K562 (cell line): ENCODE measurements around the gene OR1I1. TPM values are rescaled to one million over a fixed set of nuclear protein-coding genes. Genes with fewer than 3 reads are reported as not detected.

Source experiments
- BRD9 ChIP-seq: fragments of 450-650 bp; IDR thresholded peaks from 2 replicates; pipeline ENCODE4 v1.6.1; 2018; ENCODE audit warnings: low read depth; ENCODE audit not compliant: partially characterized antibody
- FOXA1 ChIP-seq: fragments of 450-650 bp; IDR thresholded peaks from 2 replicates; pipeline ENCODE4 v1.6.1; 2016; ENCODE audit warnings: mild to moderate bottlenecking, borderline replicate concordance
- GABPA ChIP-seq: fragments of 200-800 bp; sonication (Bioruptor generic); conservative IDR thresholded peaks from 2 replicates; pipeline ENCODE4 v1.6.1; 2016; ENCODE audit warnings: low read depth, missing genetic modification characterization, missing compliant biosample characterization
- HCFC1 ChIP-seq: IDR thresholded peaks from 2 replicates; pipeline ENCODE4 v1.6.1; 2012; ENCODE audit warnings: low read depth, low read length, improper control_type of control experiment
- MYC ChIP-seq, 2 experiments: fragments of 250-450 bp in 1 of 2; sonication (Bioruptor Pico) in 1 of 2; IDR thresholded peaks; 2 replicates each; pipeline versions ENCODE4 v1.5.1 to v1.6.1; 2012 to 2021; ENCODE audit warnings: low read depth in 2 of 2, borderline replicate concordance in 1 of 2, improper control_type of control experiment in 1 of 2, low read length in 1 of 2, mild to moderate bottlenecking in 1 of 2, moderate library complexity in 1 of 2
- NFIX ChIP-seq: fragments of 250-450 bp; sonication (Bioruptor Pico); IDR thresholded peaks from 2 replicates; pipeline ENCODE4 v1.4.0; 2020; ENCODE audit warnings: low read depth, mild to moderate bottlenecking, moderate library complexity
- POLR2AphosphoS2 ChIP-seq: IDR thresholded peaks from 2 replicates; pipeline ENCODE4 v1.6.1; 2012; ENCODE audit warnings: low read length, improper control_type of control experiment
- YBX1 ChIP-seq: fragments of 450-650 bp; IDR thresholded peaks from 2 replicates; pipeline ENCODE4 v1.7.1; 2016; ENCODE audit warnings: mild to moderate bottlenecking
- ZNF12 ChIP-seq: sonication (generic); formaldehyde crosslinking; IDR thresholded peaks from 2 replicates; pipeline ENCODE4 v1.4.0; 2020; ENCODE audit warnings: mild to moderate bottlenecking, missing genetic modification reagents
- ZNF324 ChIP-seq: fragments of 250-450 bp; sonication (Bioruptor Pico); IDR thresholded peaks from 2 replicates; pipeline ENCODE4 v1.4.0; 2020; ENCODE audit warnings: mild to moderate bottlenecking
- polyA plus RNA-seq, 8 experiments: library from polyadenylated mRNA; depleted of rRNA in 4 of 8; stranded (reverse) in 5 of 8; unstranded in 3 of 8; fragments of >200 nt; fragmentation: Nextera tagmentation in 2 of 8; fragmentation: Illumina TruSeq in 1 of 8; extraction: Ambion mirVana in 2 of 8; extraction: Trizol in 1 of 8; gene quantifications; 2 replicates each; pipeline versions ENCODE4 v1.2.1 to v1.2.3, GENCODE V29; 2011 to 2014; ENCODE audit warnings: inconsistent platforms in 1 of 8, missing spikeins in 1 of 8
- total RNA-seq, 7 experiments: library from RNA; depleted of rRNA in 6 of 7; stranded (reverse); fragments of >200 nt in 6 of 7; fragmentation: Illumina TruSeq in 2 of 7; extraction: Trizol in 2 of 7; gene quantifications; 2 replicates each; pipeline versions ENCODE4 v1.2.1 to v1.2.3, GENCODE V29; 2011 to 2021; ENCODE audit warnings: low replicate concordance in 1 of 7
- TF ChIP-seq, protein P1 (sequence below): sonication (generic); formaldehyde crosslinking; IDR thresholded peaks from 2 replicates; pipeline ENCODE4 v1.8.1; 2023; ENCODE audit warnings: mild to moderate bottlenecking, missing genetic modification reagents
- TF ChIP-seq, protein P2 (sequence below): fragments of 450-650 bp; formaldehyde crosslinking; IDR thresholded peaks from 2 replicates; pipeline ENCODE4 v1.4.0; 2020; ENCODE audit warnings: mild to moderate bottlenecking, moderate library complexity
- TF ChIP-seq, protein P3 (sequence below), 2 experiments: fragments of 450-650 bp; formaldehyde crosslinking in 1 of 2; IDR thresholded peaks; 2 replicates each; pipeline versions ENCODE4 v1.4.0 to v1.6.1; 2014 to 2020; ENCODE audit warnings: mild to moderate bottlenecking in 2 of 2, borderline replicate concordance in 1 of 2, low read depth in 1 of 2

OR1I1 gene
- total and polyA plus RNA-seq, 9 of the 15 experiments (the other 6 are each of a cell fraction or from before 2014, with no cell fraction given) = not detected

DNA sequence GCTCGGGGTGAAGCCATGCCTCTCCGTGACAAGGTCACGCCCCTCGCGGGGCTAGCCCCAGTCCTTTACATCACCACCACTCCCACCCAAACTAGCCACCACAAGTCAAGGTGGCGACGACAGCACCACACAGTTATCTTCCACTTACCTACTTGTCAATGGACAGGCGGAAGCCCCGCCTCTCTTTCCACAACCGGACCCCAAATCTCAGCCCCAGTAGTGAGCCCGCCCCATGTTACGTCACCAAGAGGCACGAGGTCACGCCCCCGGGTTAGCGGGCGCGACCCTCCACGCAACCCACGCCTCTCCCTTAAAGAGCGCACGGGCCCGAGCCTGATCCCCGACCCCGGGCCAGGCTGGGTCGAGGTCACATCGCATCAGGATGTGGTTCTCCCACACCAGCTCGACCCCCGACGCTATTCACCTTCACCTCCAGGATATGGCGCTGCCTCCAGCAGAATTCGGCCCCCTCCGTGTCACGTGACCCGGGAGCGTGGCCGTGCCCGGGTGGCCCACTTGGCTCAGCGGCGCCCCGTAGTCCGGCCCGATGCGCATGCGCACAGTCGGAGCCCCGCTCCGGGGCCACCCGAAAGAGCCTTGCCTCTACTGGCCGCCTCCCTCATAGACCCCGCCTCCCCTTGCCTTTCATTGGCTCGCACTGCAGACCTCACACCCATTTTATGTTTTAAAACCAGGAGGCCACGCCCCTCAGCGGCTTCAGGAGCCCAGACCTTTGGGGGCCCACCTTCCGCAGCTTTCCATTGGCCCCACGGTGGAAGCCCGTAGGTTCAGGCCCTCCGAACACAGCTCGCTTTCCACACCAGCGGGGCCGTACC lies 43.4 kb downstream of the OR1I1 start (continued):
- TF ChIP-seq FOXA1 = no peak
- 0 out of 2 replicates have a peak, but pooled peaks have one; percentile 49 for TF ChIP-seq ZNF12 (CRISPR knock-in tag)
- no peak for TF ChIP-seq NFIX (CRISPR knock-in tag)
- TF ChIP-seq, protein P1, sequence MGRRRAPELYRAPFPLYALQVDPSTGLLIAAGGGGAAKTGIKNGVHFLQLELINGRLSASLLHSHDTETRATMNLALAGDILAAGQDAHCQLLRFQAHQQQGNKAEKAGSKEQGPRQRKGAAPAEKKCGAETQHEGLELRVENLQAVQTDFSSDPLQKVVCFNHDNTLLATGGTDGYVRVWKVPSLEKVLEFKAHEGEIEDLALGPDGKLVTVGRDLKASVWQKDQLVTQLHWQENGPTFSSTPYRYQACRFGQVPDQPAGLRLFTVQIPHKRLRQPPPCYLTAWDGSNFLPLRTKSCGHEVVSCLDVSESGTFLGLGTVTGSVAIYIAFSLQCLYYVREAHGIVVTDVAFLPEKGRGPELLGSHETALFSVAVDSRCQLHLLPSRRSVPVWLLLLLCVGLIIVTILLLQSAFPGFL (CRISPR knock-in tag) = no peak
- peak; percentile 51 for TF ChIP-seq BRD9
- no peak for TF ChIP-seq GABPA
- TF ChIP-seq, protein P2, sequence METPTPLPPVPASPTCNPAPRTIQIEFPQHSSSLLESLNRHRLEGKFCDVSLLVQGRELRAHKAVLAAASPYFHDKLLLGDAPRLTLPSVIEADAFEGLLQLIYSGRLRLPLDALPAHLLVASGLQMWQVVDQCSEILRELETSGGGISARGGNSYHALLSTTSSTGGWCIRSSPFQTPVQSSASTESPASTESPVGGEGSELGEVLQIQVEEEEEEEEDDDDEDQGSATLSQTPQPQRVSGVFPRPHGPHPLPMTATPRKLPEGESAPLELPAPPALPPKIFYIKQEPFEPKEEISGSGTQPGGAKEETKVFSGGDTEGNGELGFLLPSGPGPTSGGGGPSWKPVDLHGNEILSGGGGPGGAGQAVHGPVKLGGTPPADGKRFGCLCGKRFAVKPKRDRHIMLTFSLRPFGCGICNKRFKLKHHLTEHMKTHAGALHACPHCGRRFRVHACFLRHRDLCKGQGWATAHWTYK (CRISPR knock-in tag) = peak; percentile 90; the same call in 1 of the 2 replicates
- TF ChIP-seq, protein P3, sequence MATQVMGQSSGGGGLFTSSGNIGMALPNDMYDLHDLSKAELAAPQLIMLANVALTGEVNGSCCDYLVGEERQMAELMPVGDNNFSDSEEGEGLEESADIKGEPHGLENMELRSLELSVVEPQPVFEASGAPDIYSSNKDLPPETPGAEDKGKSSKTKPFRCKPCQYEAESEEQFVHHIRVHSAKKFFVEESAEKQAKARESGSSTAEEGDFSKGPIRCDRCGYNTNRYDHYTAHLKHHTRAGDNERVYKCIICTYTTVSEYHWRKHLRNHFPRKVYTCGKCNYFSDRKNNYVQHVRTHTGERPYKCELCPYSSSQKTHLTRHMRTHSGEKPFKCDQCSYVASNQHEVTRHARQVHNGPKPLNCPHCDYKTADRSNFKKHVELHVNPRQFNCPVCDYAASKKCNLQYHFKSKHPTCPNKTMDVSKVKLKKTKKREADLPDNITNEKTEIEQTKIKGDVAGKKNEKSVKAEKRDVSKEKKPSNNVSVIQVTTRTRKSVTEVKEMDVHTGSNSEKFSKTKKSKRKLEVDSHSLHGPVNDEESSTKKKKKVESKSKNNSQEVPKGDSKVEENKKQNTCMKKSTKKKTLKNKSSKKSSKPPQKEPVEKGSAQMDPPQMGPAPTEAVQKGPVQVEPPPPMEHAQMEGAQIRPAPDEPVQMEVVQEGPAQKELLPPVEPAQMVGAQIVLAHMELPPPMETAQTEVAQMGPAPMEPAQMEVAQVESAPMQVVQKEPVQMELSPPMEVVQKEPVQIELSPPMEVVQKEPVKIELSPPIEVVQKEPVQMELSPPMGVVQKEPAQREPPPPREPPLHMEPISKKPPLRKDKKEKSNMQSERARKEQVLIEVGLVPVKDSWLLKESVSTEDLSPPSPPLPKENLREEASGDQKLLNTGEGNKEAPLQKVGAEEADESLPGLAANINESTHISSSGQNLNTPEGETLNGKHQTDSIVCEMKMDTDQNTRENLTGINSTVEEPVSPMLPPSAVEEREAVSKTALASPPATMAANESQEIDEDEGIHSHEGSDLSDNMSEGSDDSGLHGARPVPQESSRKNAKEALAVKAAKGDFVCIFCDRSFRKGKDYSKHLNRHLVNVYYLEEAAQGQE (IDR thresholded peaks at IDR 0.05; ENCODE audit: borderline replicate concordance) = peak; percentile 69
- TF ChIP-seq, protein P3 (CRISPR knock-in tag; IDR thresholded peaks at IDR 0.05; ENCODE audit: low read depth) = 0 out of 2 replicates have a peak, but pooled peaks have one; percentile 41
- no peak for TF ChIP-seq POLR2AphosphoS2
- peak; percentile 89 for TF ChIP-seq MYC (IDR thresholded peaks at IDR 0.05; ENCODE audit: low read depth, low read length)
- peak; percentile 77; the same call in 1 of the 2 replicates for TF ChIP-seq MYC (CRISPR knock-in tag; IDR thresholded peaks at IDR 0.05; ENCODE audit: borderline replicate concordance, low read depth)
- TF ChIP-seq ZNF324 (CRISPR knock-in tag) = no peak
- 0 out of 2 replicates have a peak, but pooled peaks have one; percentile 44 for TF ChIP-seq HCFC1
- no peak for TF ChIP-seq YBX1
